LoVo (cell line): ENCODE measurements around the gene OMP.

Experiments used
- DNase-seq: peaks from one replicate; pipeline ENCODE4 v3.0.0-alpha.2; 2016; ENCODE audit warnings: low spot score

OMP gene

GRCh38 chr11:77140231-77140851 is 37.7 kb downstream of the OMP start:
- no peak for DNase-seq

DNA sequence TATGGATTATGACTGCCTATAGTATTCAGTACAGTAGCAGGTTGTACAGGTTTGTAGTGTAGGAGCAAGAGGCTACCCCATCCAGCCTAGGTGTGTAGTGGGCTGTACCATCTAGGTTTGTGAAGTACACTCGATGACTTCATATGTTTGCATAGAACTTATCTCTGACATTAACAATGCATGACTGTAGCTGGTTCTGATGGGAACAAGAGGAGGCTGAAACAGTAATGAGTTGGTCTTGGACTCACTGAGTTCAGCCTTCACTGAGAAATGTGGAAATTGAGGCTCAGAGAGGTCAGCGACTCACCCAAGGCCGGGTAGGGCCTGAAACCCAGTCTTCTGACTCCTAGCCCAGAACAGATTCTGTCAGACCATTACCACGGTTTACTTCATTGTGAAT is 38.4 kb downstream of the OMP start:
- no peak for DNase-seq

- DNase-seq, result no peak
Measured at GRCh38 chr11:77141475-77141874, 38.8 kb downstream of the OMP start.

DNA sequence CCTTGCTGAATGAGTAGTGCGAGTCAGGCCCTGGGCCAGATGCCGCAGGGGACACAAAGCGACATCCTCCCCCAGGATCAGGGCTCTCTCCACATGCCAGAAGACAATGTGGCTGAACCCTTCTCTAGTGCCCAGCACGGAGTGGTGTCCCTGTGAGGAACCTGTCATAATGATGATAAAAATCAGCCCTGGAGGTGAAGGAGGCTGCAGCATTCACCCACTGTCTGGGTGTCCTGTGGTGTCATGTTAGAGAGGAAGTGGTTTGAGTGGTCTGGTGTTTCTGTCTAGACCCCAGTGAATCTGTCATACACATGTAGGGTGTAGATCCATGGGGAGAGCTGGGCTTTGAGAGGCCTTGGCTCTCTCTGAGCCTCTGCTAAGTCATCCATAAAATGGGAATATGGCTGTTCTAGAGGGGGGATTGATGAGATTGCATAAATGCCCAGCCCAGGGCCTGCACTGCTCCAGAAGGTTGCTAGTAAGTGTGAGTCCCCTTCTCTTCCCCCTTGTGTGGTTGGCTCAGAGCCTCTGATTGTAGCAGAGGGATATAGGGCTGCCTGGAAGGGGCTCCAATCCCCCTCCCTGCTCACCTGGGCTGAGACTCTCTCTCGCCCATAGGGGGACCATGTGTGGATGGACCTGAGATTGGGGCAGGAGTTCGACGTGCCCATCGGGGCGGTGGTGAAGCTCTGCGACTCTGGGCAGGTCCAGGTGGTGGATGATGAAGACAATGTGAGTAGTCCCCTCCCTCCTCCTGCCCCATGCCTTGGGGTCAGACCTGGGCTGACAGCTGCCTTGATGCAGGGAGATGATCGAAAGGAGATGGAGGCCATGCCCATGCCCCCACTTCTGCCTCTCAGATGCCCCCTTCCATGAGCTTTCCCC is 39.7 kb downstream of the OMP start:
- DNase-seq, result no peak

DNA sequence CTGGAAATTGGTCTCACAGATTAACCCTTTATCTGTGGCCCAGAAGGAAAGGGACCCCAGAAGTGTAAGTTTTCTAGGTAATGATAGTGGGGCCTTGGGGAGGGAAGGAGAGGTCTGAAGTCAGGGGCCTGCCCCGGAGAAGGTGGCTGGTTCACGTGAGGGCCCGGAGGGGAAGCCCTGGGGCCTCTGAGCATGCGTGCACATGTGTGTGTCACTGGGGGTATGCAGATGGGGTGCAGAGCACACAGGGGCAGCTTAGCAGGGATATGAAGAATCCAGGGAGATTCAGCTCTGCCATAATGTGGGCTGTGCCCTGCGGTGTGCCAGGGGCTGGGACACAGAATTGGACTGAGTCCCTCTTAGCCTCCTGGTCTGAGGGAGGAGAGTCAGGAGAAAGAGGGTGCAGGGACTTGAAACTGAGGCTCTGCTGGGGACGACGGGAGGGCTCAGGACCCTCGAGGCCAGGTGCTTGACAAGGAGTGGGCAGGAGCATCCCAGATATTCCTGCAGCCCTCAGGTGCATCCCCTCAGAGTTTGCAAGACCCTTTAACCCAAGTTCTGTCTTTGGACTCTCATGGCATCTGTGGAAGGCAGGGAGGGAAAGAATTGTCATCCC is 40.9 kb downstream of the OMP start:
- no peak for DNase-seq

GRCh38 chr11:77144196-77144856 is 41.7 kb downstream of the OMP start:
- DNase-seq, result no peak

GRCh38 chr11:77144857-77145428 is 42.3 kb downstream of the OMP start:
- DNase-seq, result no peak

DNA sequence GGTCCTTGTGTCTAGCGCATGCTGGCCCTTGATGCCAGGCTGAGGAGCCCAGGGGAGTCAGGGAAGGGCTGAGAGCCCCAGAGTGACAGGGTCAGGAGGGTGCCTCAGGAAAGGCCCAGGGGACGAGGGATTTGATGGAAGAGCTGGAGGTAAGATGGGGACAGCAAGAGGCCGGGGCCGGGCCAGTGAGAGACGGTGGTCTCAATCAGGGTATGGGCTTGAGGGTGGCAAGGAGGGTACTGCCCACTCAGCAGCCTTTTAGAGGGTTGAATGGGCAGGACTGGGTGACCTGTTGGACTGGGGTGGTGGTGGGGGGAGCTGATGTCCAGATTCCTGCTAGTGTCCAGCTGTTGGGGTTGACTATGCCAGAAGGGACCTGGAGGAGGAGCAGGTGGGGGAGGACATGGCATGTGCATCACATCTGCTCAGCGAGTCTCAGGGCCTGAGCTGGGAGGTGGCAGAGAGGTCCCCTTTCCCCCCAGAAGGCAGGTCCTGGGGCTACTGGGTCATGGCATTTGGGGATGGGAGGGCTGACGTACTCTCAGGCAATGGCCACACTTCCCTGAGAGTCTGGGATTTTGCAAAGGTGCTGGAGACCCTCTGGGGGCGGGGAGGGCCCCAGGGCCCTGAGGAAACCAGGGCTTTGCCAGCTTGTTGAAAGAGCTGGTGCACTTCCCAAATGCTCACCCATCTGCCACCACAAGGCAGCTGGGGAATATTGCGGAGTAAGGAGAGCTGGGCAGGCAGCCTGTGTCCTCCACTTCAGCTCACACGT is 43.8 kb downstream of the OMP start:
- DNase-seq, result no peak

DNA sequence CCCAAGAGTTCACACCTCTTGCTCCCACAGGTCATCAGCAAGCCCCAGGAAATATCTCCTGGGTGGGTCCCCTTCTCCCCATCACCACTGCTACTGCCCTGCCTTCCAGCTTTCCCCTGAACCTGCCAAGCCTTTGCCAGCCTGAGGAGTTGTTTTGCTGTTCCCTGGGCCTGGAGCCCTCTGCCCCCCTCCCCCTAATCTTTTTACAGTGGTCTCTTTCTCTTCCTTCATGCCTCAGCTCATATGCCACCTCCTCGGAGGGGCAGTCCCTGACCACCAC is 44.3 kb downstream of the OMP start:
- DNase-seq, result no peak

GRCh38 chr11:77147668-77148321 is 45.2 kb downstream of the OMP start:
- DNase-seq, result no peak

- no peak for DNase-seq
Measured at GRCh38 chr11:77148963-77149715, 46.5 kb downstream of the OMP start.

DNA sequence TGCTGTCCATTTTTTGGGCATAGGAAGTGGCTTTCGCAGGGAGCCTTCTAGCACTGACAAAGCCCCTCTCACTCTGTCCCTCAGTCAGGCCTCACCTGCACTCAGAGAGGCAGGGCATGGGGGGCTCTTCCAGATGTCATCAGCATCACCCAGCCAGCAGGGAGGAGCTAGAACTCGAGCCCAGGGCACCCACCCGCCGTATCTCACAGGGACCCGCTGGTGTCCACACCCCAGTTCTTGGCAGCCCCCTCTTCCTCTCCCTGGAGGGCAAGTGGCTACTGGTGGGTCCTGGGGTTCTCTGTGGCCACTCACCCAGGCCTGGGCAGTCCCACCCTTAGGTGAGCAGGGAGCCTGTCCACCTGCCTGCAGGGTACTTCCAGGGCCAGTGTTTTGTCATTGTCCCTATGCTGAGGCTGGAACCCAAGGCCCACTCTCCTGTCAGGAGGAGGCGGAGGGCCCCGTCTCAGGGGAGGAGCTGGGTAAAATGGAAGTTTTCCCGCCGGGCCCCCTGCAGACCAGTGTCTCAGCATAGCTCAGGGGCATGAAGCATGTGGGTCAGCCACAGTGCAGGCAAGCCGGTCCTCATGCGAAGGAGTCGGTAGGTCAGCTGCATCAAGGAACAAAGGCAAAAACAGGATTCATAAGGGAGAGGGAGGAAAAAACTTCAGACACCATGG is 47.2 kb downstream of the OMP start:
- no peak for DNase-seq

- no peak for DNase-seq
Measured at GRCh38 chr11:77150836-77151235, 48.2 kb downstream of the OMP start.

- DNase-seq, result no peak
Measured at GRCh38 chr11:77151804-77152509, 49.3 kb downstream of the OMP start.

GRCh38 chr11:77152846-77153245 is 50.2 kb downstream of the OMP start:
- no peak for DNase-seq
